Stomach (tissue), 9 donors: ENCODE measurements around the gene SIX5. TPM values are rescaled to one million over a fixed set of nuclear protein-coding genes. Genes with fewer than 3 reads are reported as not detected.
"Not testable (repeated sequence)": the region's sequence is repeated elsewhere in the genome, so short reads cannot be mapped to it uniquely, and the experiment has no call there.

Experiments used
- DNase-seq, 2 donors: peaks; one replicate each; pipeline versions ENCODE4 v3.0.0 to v3.0.0-alpha.2; 2013 to 2019
- H3K27ac ChIP-seq, 5 donors: fragments of 200-600 bp in 4 of 5; sonication (generic) in 4 of 5; one replicate each; pipeline ENCODE4 v1.5.1; 2013 to 2019; ENCODE audit warnings: mild to moderate bottlenecking in 1 of 5, moderate library complexity in 1 of 5
- H3K27me3 ChIP-seq, 3 donors: fragments of 200-600 bp; sonication (generic); one replicate each; pipeline ENCODE4 v1.5.1; 2017 to 2019; ENCODE audit warnings: mixed run types in 1 of 3
- H3K36me3 ChIP-seq, 4 donors: fragments of 200-600 bp; sonication (generic); 1 replicate in 3 of 4; 2 replicates in 1 of 4; pipeline ENCODE4 v1.5.1; 2016 to 2019
- H3K4me1 ChIP-seq, 4 donors: fragments of 200-600 bp; sonication (generic); one replicate each; pipeline ENCODE4 v1.5.1; 2016 to 2019
- H3K4me3 ChIP-seq, 4 donors: fragments of 200-600 bp; sonication (generic) in 3 of 4; one replicate each; pipeline ENCODE4 v1.5.1; 2016 to 2019; ENCODE audit warnings: mild to moderate bottlenecking in 1 of 4
- H3K9me3 ChIP-seq, 4 donors: fragments of 200-600 bp; sonication (generic); one replicate each; pipeline ENCODE4 v1.5.1; 2016 to 2019
- EP300 ChIP-seq: sonication (generic); formaldehyde crosslinking; IDR thresholded peaks from one replicate; pipeline ENCODE4 v1.6.1; 2017; ENCODE audit warnings: antibody characterized with exemption
- POLR2A ChIP-seq, 4 donors: fragments of 450-650 bp; IDR thresholded peaks; one replicate each; pipeline ENCODE4 v1.6.1; 2016; ENCODE audit warnings: antibody characterized with exemption in 4 of 4, control low read depth in 2 of 4, mild to moderate bottlenecking in 1 of 4, moderate library complexity in 1 of 4
- POLR2AphosphoS5 ChIP-seq, 3 donors: sonication (generic); formaldehyde crosslinking; IDR thresholded peaks; one replicate each; pipeline ENCODE4 v1.6.1; 2016; ENCODE audit warnings: antibody characterized with exemption in 3 of 3
- WGBS, 5 donors: extraction: QIAGEN DNeasy Blood & Tissue Kit in 3 of 5; methylation state at CpG; one replicate each; pipeline versions ENCODE4 v1.1.5 to v1.1.7; 2013 to 2018; 5-methylcytosine and 5-hydroxymethylcytosine counted together
- intact Hi-C: fragments of 100-400 bp; cut with DNase I; formaldehyde crosslinking; loops from one replicate; pipeline ENCODE4 v1.15.1; 2023; ENCODE audit warnings: low total_unique reads
- polyA plus RNA-seq, 3 donors: library from polyadenylated mRNA; stranded (reverse); fragments of 200-250 nt; gene quantifications; one replicate each; pipeline ENCODE4 v1.2.3, GENCODE V29; 2013
- total RNA-seq, 5 donors: library from RNA; depleted of rRNA; stranded (reverse); fragments of >200 nt; gene quantifications; one replicate each; pipeline versions ENCODE4 v1.1.0 to v1.2.3, GENCODE V29; 2014 to 2016
- TF ChIP-seq, protein P1 (sequence below), 7 experiments: fragments of 450-650 bp in 4 of 7; fragments of 200-600 bp in 3 of 7; sonication (generic) in 3 of 7; IDR thresholded peaks; one replicate each; pipeline ENCODE4 v1.5.1; 2016 to 2019; ENCODE audit warnings: antibody characterized with exemption in 7 of 7, control low read depth in 2 of 7, mild to moderate bottlenecking in 1 of 7
- donor health status: healthy with polysubstance abuse.
- donor health status: Bipolar disorder and iron deficiency.
- donor health status: healthy.

The SIX5 gene
- total and polyA plus RNA-seq, 8 donors: 4.0 to 39.1 (median 19.9) TPM

DNA sequence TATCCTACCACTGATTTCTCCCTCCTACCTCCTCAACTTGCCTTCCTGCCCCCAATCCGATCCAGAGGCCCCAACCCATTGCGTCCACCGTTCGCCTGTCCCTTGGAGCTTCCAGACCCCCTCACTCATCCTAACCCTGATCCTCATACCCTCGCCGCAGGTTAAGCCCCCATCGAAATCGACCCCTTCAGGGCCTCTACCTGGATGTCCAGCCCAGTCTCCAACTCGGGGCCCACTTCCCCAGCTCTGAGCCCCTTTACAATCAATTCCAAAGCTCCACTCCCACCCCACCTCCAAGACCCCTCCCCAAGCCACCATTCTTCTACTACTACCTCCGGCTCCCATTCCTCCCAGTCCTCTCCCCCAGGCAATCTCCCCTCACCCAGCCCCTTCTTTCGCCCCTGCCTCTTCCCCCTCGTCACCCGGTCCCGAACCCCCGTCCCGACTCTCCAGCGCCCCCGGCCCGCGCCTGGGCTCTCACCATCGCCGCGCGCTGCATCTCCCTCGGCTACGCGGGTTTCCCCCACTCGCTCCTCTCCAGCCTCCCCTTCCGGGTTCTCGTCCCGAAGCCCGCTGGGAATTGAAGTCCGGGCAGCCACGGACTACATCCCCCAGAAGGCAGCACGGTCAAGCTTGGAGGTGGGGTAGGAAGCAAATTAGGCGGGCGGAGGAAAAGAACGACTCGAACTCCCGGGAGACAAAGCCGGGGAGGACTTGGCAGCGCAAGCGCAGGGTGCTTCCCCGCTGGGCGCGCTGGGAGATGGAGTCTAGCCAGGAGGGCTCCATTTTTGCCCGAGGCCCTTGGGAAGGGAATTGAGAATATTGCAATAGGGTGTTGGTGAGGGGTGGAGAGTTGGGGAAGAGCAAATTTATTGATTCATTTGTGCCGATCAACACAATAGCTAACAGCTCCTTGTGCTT lies 38.4 kb downstream of the SIX5 start, which contains the start of gene FBXO46:
TSS of gene FBXO46 (minus strand) at position 529 of the 921 bp plus-strand sequence. CDS start 17,401 bp downstream, outside the sequence.
- Histone ChIP-seq H3K27ac (peak within 1 kb of the TSS; percentile 80 to 89 (median 83)), H3K36me3 (no peaks in the 10 kb centered on the region), H3K4me3 (peak within 1 kb of the TSS; percentile 84 to 96 (median 88)), H3K27me3 (no peaks in the 10 kb centered on the region), H3K9me3 (no peaks in the 10 kb centered on the region), H3K4me1 (peaks cover 15 to 35% (median 30%) of the 10 kb centered on the region in 4 donors)
- WGBS, 5 donors: 1 to 2% (median 1%) methylated on average over 46 to 48 of the region's 48 CpGs
- intact Hi-C loops: no loop called here
- peak; percentile 97 to 99 for DNase-seq
- TF ChIP-seq POLR2AphosphoS5 (IDR thresholded peaks at IDR 0.05) (peak; percentile 90 to 96 (median 91)), EP300 (no peak), POLR2A (IDR thresholded peaks at IDR 0.05) (peak in 1 of 4 donors; percentile 84)
- TF ChIP-seq, protein P1, sequence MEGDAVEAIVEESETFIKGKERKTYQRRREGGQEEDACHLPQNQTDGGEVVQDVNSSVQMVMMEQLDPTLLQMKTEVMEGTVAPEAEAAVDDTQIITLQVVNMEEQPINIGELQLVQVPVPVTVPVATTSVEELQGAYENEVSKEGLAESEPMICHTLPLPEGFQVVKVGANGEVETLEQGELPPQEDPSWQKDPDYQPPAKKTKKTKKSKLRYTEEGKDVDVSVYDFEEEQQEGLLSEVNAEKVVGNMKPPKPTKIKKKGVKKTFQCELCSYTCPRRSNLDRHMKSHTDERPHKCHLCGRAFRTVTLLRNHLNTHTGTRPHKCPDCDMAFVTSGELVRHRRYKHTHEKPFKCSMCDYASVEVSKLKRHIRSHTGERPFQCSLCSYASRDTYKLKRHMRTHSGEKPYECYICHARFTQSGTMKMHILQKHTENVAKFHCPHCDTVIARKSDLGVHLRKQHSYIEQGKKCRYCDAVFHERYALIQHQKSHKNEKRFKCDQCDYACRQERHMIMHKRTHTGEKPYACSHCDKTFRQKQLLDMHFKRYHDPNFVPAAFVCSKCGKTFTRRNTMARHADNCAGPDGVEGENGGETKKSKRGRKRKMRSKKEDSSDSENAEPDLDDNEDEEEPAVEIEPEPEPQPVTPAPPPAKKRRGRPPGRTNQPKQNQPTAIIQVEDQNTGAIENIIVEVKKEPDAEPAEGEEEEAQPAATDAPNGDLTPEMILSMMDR (IDR thresholded peaks at IDR 0.05): peak in 1 of 7 experiments; percentile 35

DNA sequence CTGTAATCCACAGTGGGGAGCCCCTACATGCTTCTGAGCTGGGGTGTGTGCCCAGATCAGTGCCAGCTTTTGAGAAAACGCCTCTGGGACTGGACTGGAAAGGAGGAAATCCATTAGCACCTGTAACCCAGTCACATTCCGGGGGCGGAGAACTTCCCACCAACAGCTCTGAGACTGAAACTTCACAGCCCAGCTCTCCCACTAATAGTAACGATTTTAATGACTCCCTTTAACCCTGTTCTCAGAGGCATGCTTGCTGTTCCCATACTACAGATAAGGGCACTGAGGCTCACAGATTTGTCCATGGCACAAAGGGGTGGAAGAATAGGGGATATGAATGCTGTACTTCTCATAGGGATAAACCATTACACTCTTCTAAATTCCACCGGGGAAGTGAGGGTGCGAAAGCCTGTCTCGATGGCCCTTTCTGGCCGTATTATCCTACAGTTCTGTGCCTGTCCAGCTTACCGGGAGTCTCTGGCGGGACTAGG lies 39.2 kb downstream of the SIX5 start:
- H3K4me1 ChIP-seq: peaks cover 15 to 35% (median 30%) of the 10 kb centered on the region in 4 donors
- 2 to 13% (median 6%) methylated on average over 10 of the region's 10 CpGs for WGBS, 5 donors
- peak overlapping the region; percentile 80 to 89 (median 83) for H3K27ac ChIP-seq
- H3K36me3 ChIP-seq: peaks cover 0 to 5% (median 1%) of the 10 kb centered on the region in 4 donors
- TF ChIP-seq, protein P1 (IDR thresholded peaks at IDR 0.05): no peak
- TF ChIP-seq POLR2A (IDR thresholded peaks at IDR 0.05) (no peak), EP300 (no peak), POLR2AphosphoS5 (IDR thresholded peaks at IDR 0.05) (no peak)
- peak in 1 of 2 donors; percentile 60 for DNase-seq
- peak overlapping the region; percentile 84 to 96 (median 88) for H3K4me3 ChIP-seq
- intact Hi-C loops: no loop called here
- no peaks in the 10 kb centered on the region for H3K27me3 ChIP-seq
- H3K9me3 ChIP-seq: no peaks in the 10 kb centered on the region

DNA sequence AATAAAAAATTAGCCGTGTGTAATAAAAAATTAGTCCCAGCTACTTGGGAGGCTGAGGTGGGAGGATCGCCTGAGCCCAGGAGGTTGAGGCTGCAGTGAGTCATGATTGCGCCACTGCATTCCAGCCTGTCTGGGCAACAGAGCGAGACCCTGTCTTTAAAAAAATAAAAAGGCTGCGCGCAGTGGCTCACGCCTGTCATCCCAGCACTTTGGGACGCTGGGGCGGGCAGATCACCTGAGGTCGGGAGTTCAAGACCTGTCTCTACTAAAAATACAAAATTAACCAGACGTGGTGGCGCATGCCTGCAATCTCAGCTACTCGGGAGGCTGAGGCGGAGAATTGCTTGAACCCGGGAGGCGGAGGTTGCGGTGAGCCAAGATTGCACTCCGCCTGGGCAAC lies 40.4 kb downstream of the SIX5 start:
- intact Hi-C loops, H3K27ac ChIP-seq, DNase-seq, H3K27me3 ChIP-seq, H3K9me3 ChIP-seq, H3K36me3 ChIP-seq, H3K4me3 ChIP-seq: not testable (repeated sequence)
- peaks cover 15 to 35% (median 30%) of the 10 kb centered on the region in 4 donors for H3K4me1 ChIP-seq
- WGBS, 5 donors: 94 to 97% (median 96%) methylated on average over 18 of the region's 18 CpGs

DNA sequence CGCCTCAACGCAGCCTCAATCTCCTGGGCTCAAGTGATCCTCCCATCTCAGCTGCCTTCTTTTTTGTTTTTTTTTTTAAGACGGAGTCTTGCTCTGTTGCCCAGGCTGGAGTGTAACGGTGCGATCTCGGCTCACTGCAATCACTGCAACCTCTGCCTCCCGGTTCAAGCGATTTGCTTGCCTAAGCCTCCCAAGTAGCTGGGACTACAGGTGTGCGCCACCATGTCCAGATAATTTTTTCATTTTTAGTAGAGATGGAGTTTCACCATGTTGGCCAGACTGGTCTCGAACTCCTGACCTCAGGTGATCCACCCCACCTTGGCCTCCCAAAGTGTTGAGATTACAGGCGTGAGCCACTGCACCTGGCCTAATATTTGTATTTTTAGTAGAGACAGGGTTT lies 49.0 kb downstream of the SIX5 start:
- 92 to 97% (median 95%) methylated on average over 11 of the region's 11 CpGs for WGBS, 5 donors
- H3K27me3 ChIP-seq, DNase-seq, H3K4me3 ChIP-seq, H3K9me3 ChIP-seq, intact Hi-C loops: not testable (repeated sequence)
- Histone ChIP-seq H3K36me3 (peaks cover 3 to 26% (median 18%) of the 10 kb centered on the region in 4 donors), H3K27ac (peak overlapping the region; percentile 46 to 72 (median 48)), H3K4me1 (peaks cover 13 to 54% (median 24%) of the 10 kb centered on the region in 4 donors)

DNA sequence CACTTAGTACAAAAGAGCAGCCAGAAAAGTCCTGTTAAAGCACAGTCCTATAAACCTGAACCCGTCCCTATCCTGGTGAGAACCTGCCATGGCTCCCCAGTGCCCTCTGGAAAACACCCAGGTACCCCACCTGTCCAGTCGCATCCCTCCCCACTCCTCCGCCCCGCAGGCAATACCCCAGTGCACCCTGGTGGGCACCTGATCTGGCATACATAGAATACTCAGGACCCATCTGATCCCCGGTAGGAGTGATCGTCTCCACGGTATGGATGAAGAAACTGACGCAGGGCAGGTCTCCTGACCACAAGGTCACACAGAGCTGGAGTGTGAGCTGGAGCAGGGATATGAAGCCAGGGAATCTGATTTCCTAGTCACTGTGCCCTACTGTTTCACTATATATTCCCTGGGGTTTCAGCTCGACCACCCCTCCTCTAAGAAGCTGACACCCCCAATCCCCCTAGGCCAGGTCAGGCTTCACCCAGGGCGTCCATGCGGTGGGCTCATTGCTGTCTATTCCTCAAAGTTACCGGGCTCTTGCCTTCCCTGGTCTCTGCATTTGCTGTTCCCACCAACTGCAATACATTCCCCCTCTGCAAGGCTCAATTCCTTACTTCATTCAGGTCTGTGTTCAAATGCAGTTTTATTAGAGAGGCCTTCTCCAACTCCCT lies 50.9 kb downstream of the SIX5 start:
- intact Hi-C loops: no loop called here
- Histone ChIP-seq H3K27me3 (no peaks in the 10 kb centered on the region), H3K4me3 (peak overlapping the region; percentile 63 to 73 (median 68)), H3K4me1 (peaks cover 13 to 50% (median 25%) of the 10 kb centered on the region in 4 donors), H3K9me3 (no peaks in the 10 kb centered on the region), H3K27ac (peak overlapping the region; percentile 82 to 95 (median 93)), H3K36me3 (peaks cover 2 to 24% (median 14%) of the 10 kb centered on the region in 4 donors)
- peak in 1 of 2 donors; percentile 51 for DNase-seq
- WGBS, 5 donors: 31 to 54% (median 42%) methylated on average over 11 to 12 of the region's 12 CpGs
- no peak for TF ChIP-seq POLR2AphosphoS5 (IDR thresholded peaks at IDR 0.05)
- TF ChIP-seq EP300: no peak
- TF ChIP-seq, protein P1 (IDR thresholded peaks at IDR 0.05): no peak
- no peak for TF ChIP-seq POLR2A (IDR thresholded peaks at IDR 0.05)
